SU-DHL-6 (cell line): Measurements from ENCODE around the gene TBX5.

Experiments
- CTCF ChIP-seq: fragments of 200-600 bp; sonication (generic); IDR thresholded peaks from one replicate; pipeline ENCODE4 v1.5.1; 2017; ENCODE audit warnings: antibody characterized with exemption, mild to moderate bottlenecking, low read length, moderate library complexity; ENCODE audit not compliant: insufficient read depth, poor library complexity, severe bottlenecking
- EZH2phosphoT487 ChIP-seq: fragments of 200-600 bp; sonication (generic), shearing (Covaris generic); conservative IDR thresholded peaks from 2 replicates; pipeline ENCODE4 v1.6.1; 2018; ENCODE audit warnings: mild to moderate bottlenecking, antibody characterized with exemption, low read length, moderate library complexity, mixed read lengths

DNA sequence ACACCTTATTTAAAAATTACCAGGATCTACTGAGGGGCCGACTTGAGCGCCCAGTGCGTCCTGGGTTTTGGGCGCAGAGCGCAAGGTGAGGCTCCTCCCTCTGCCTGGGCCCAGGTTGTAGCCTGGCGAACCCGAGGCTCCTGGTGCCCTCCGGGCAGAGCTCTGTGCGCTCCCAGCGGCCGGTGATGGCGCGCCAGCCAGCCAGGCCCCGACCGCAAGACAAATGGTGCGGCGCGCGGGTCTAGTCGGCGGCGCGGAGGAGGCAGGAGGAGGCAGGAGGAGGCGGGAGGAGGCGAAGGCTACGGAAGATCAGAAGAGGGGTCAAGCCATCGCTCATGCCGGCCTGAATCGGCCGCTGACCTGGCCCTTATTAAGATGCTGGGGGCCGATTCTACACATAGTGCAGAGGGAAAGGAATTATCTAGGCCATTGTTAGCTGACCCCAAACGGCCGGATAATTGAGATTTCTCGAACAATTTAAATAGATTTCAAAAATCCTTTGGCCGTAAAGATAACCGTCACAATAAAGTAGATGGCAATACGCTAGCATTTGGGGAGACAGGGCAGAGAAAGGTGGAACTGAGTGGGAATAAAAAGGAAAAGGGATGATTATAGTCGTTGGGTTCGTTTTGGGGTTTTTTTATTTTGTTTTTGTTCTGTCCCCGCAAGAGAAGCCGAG is 2.8 kb downstream of the TBX5 start:
- TF ChIP-seq CTCF = no peak
- no peak for TF ChIP-seq EZH2phosphoT487
